Fibroblast of skin of abdomen (primary cell): ENCODE results near the gene WDFY4.

ENCODE experiments used
- DNase-seq: peaks from one replicate; pipeline ENCODE4 v3.0.0-alpha.2; 2013

WDFY4 gene

DNA sequence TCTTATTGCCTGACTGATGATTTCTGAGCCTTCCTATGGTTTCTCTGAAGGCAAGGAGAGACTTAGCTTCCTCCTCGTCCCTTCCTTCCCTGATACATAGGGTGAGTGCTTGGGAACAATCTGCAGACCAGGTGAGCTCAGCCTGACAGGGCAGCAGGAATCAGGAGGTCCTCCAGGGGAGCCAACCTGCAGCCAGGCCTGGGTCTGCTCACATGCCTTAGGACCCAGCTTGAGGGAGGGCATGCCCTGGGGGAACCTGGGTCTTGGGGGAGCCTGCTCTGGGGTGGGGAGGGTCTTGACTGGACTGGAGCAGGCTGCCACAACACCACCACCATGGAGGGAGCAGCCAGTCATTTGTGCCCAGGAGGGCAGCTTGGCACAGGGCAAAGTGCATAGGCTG lies 197.3 kb downstream of the WDFY4 start:
- no peak for DNase-seq

DNA sequence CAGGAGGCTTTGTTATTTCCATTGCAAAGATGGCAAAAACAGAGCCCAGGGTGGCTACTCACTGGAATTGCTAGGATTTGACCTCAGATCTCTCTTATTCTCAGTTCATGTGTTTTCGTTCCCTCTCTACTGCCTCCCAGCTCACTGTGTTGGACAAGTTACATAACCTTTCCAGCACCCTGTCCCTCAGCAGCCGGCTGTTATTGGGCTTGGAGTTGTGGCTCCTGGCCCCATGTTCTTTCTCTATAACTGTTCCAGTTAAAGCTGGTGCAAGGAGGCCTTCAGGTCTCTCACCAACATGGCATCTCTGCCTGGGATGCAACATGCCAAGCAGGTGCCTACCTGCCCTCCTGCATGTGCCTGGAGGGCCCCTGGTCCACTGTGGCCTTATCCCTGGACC lies 198.2 kb downstream of the WDFY4 start:
- DNase-seq: no peak

DNA sequence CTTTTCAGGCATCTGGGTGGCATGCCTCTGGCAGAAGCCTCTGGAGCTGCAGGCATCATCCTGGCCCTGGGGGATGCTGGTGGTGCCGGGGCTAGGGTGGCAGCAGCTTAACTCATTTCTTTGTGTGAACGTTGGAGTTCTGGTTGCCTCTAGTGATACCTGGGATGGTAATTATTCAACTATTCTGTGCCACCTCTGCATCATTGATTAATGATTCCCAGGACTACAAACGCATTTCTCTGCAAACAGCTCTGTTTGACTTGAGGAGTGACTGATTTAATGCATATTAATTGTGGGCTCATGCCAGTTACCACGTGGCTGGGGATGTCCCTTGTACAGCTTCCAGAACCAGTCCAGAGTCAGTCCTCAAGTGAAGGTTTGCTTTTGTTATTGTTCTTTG lies 199.0 kb downstream of the WDFY4 start:
- DNase-seq: no peak

DNA sequence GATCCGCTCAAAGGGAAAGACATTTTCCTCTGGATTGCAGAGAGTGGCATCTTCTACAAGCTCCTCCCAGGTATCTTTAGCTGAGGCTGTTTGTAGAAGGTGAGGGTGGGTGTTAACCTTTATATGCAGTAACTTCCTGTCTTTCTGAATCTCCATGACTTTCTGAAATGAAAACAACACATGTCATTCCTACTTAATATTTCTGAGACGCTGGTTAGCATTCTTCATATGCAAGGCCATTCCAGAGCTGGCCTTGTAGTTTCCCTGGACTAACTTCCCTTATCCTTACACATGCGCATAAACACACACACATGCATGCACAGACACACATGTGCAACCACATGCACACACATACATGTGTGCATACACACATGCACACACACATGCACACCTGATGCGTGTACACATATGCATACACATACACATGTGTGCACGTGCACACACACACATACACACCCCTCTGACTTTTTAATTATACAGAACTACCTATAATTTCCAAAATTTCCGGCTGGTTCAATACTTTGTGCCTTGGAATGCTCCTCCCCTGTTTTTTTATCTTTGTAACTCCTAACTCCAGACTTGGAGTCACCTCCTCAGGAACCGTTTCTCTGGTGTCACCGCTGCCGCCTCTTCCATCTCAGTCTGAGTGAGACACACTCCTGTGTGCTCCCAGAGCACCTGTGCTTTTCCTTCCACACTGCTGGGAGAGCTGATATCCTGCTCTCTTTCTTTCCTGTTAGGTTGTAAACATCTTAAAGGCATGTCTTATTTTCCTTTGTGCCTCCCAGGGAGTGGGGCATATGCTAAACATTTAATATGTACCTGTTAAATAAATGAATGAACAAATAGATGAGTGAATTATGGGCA lies 199.7 kb downstream of the WDFY4 start:
- no peak for DNase-seq

DNA sequence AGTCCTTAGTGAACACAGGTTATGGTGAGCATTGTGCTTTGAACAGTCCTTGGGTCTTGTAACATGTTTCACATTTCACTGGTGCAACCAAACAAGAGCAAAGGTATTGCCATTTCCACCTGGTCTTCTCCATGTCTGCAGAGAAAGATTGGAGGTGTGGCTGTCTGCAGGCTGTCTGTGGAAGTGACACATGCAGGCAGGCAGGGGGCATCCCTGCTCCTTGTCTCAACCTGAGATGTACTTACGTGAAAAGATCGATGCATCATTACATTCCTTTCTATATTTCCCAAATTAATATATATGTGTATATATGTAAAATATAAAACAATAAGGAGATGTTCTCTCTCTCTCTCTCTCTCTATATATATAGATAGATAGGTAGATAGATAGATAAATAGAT lies 200.7 kb downstream of the WDFY4 start:
- no peak for DNase-seq

DNA sequence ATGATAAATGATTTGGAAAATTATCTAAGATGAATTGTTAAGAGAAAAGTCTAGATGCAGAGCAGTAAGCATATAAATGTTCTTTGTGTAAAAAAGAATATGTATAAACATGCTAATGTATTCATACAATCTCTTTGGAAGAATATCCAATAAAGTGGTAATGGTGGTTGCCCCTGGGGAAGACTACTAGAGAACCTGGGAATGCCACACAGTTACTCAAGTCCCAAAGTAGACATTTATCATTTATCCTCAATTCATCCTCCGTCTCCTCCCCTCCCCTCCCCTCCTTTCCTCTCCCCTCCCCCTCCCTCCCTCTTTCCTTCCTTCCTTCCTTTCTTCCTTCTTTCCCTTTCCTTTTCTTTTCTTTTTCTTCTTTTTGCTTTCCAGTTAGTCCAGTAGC lies 203.3 kb downstream of the WDFY4 start:
- no peak for DNase-seq

DNA sequence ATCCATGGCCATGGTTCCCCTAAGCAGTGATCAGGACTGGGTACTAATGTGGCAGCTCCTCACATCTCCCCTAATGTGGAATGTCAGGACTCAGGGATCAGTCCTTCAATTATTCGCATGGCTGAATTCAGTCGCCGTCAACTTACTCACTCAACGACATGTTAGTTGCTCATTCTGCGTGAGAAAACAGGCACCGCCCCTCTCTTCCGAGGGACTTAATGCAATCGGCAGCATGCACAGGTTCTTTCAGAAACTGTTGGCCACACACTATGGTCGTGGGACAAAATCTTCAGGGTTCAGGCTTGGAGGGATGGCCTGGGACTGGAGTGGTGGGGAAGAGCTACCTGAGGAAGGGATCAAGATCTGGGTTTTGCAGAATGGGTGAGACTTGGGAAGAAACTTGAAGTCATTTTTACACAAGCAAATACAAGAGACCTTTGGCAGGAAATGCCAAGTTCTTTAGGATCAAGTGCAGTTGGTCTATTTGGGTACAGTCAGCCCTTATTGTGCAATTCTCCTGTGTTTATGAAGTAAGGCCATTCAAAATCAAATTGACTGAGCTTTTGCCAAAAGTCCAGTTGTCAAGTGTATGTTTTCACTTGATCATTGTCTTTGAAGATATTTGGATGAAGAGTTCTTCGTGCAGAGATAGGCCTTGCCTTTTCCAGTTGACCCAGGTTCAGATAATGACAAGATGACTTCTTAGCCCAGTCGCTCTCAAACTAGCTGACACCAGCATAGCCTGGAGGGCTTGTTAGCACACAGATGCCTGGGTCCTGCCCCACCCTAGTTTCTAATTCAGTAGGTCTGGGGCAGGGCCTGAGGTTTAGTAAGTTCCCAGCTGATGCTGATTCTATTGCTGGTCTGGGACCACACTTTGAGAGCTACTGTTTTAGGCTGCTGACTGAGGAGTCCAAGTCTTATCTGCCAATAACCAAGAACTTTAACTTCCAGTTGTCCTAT lies 206.5 kb downstream of the WDFY4 start:
- DNase-seq: no peak

DNA sequence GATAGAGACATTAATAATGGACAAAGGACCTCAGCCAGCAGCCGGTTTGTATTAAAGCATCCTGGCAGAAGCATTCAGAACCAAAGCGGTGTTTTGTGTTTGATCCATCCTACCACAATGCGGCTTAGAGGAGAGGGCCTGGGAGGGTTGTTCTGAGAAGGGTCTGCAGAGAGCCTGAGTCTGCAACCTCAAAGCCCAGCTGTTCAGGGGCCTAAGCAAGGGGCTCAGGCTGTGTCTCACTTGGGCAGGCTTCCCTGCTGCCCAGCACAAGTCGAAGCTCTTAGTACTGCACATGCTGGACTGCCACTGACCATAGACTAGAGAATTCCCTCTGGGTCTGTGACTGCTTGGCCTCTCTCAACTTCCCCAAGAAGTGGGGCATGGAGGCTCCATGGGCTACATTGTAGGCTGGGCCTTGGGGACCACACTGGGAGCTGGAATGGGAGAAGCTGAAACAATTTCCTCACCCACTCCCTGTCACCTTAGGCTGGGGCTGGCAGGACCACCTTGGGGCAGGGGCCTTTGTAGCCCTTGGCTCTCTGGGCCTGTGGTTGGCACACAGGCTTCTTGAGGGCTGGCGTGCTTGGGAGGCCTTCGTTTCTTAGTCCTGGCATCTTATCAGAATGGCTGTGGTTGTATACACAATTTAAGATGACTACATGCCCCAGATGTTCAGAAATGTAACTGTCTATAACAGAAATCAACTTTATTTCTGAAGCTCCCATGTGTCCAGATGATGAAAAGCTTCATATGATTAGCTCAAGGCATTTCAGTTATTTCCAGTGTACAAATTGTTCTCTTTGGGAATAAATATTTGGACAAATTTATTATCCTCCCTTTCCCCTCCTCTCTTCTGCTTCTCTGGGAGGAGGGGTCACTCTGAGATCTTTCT lies 210.5 kb downstream of the WDFY4 start:
- no peak for DNase-seq

DNA sequence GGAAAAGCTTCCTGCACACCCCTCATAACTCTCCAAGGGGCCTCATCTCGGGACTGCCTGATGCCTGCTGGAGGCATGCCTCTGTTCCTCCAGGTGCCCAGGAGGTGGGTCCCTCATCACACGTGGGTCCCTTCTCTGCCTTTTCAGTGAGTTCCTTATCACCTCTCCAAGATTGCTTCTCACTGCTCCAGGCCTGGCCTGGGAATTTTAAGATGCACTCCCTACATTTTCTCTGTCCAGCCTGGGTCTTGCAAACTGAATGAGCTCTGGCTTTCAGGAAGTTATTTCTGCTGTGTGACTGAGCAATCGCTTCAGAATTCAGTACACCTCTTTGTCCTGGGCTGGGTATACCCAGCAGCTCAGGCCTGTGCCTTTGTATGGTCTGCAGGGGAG lies 211.1 kb downstream of the WDFY4 start:
- no peak for DNase-seq

DNA sequence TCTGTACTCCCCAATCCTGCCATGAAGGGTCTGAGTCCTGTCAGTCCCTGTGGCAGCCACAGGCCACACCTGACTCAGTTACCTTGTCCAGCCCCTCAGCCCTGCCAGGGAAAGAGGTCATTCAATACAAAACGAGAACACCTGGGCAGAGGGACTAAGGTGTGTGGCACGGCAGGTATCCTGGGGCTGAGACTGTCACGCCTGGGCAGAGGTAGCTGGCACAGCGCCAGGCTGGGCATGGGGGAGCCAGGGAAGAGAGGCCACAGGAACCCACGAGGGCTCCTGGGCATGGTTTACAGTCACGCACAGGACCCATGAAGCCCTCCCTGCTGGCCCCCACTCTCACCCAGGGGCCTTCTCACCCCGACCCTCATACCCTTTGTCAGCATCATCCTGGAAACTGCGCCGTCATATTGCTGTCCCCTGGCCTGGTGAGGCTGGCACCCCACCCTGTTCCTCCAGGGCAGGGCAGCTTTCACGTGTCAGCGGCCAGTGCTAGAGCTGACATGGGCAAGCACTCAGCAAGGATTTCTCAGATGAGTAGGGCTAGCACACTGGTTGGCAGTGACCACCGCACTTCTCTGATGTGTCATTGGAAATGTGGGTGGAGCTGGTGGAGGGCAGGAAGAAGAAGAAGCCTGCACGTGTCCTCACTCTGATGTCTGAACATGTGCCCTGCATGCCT lies 212.2 kb downstream of the WDFY4 start:
- DNase-seq: no peak

DNA sequence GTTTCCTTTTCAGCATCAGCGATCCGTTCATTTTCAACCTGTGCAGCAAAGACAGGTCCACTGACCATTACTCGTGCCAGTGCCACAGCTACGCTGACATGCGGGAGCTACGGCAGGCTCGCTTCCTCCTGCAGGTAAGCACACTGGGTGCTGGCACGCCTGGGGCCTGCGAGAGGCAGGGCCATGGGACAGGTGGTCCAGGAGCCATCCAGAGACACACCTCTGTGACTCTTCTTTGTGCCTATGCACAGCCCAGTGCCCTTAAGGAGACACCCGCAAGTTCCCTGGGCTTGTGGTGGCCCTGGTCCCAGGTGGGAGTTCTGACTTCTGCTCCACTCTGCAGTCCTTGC lies 212.7 kb downstream of the WDFY4 start:
- no peak for DNase-seq

DNA sequence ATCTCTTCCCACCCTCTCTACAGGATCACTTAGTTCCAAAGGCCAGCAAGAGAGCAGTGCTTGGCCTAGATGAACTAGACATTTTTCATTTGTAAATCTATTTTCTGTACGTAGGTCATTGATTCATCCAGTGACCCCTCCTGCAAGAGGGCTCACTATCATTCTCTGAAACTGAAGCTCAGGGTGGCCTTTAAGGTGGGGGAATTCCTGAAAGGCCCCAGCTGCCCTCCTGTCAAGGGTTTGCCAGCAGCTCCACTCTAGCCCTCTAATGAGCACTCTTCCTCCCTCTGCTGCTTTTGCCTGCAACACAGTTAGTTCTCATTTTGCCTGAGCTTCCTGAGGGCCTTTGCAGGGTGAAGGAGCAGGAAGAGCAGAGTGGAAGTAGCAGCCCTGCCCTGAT lies 213.8 kb downstream of the WDFY4 start:
- no peak for DNase-seq

DNA sequence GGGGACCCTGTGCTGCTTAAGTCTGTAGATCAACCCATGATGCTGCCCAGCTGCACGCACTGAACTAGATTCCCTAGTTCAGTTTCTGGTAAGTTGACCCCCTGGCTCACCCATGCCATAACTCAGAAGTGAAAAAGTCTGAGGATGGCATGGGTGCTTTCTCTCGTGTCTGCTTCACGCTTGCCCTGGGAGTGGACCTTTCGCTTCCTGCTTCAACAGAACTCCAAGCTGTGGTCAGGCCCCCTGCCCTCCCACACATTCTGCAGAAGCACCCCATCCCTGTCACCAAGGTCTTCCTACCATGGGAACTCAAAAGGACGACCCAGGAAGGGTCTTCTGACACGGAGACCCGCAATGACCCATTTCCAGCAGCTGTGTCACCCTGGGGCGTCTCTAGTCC lies 215.1 kb downstream of the WDFY4 start:
- no peak for DNase-seq

DNA sequence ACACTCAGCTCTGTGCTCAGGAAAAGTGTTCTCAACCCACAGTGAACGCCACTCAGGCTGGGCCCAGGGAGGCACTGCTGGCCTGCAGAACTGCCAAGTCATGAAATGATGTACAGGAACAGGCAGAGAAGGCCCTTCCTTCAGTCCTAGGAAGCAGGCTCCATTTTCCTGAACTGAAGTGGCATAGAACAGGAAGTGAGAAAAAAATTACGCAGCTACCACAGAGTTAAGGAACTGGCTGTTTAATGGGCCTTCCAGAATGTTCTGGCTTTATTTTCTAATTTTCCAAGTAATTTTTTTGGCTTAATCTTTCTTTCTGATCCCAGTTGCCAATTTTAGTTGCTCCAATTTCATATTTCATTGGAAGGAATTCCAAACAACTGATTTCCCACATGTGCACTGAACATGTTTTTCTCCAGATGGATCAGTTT lies 215.7 kb downstream of the WDFY4 start:
- no peak for DNase-seq

DNA sequence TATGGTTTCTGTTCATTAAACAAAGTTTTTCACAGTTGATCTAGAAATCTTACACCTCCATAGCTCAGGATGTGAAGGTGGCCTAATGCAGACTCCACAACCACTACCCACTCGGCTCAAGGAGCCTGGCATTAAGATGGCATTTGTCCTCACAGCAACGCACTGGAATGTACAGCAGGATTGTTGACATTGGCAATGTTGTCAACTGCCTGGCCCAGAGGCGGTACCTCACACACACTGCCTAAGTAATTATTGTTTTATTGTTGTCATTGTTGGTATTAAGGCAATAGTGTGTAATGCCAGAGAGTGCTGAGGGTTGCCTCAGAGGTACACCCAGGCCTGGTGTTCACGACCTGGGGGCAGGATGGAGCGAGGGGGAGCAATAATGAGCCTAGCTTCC lies 216.6 kb downstream of the WDFY4 start:
- DNase-seq: no peak

DNA sequence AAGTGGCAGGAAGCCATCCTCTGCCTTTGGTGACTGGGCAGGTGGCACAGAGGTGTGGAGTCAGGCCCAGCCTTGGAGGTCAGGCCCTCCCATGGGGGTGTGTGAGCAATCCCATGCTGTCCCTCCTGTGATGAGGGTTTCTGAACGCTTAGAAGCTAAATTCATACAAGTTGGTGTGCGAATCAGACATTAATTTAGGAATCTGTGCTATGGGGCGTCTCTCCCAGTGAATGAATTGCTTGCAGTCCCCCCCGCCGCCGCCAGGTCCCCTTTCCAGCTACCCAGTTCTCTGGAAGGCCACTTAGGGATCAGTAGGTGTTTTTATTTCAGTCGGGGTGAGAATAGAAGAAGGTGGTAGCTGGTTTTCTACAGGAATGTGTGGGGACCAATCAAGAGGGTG lies 217.4 kb downstream of the WDFY4 start:
- DNase-seq: no peak

DNA sequence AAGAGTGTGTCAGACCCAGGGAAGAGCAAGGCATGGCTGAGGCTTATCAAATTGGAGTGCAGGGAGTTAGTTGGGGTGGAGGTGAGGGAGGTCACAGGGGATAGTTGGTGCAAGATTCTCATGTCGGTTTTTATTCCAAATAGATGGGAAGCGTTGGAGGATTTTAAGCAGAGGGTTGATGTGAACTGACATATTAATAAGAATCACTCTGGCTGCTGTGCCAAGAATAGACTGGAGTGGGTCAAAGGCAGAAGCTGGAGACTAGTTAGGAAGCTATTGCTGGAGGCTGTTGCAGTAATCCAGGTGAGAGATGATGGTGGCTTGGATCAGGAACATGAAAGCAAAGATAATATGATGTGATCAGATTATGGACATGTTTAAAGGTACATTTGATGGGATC lies 218.5 kb downstream of the WDFY4 start:
- no peak for DNase-seq

DNA sequence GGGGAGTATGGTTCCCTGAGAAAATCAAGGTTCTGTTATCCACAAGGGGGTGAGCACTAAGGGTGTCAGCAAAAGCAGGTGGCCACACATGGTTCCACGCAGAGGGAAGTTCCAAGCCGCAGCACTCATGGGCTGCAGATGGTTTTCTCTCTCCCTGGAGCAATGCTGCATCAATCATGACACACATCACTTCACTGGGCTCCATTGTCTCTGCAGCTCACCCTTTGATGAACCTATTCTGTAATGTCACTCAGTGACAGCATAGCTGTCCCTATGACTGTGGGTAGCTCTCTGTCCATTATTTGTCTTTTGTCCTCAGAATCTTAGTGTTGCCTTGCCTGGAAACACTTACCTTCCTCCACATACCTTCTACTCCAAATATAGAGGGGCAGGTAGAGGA lies 220.2 kb downstream of the WDFY4 start:
- DNase-seq: no peak

DNA sequence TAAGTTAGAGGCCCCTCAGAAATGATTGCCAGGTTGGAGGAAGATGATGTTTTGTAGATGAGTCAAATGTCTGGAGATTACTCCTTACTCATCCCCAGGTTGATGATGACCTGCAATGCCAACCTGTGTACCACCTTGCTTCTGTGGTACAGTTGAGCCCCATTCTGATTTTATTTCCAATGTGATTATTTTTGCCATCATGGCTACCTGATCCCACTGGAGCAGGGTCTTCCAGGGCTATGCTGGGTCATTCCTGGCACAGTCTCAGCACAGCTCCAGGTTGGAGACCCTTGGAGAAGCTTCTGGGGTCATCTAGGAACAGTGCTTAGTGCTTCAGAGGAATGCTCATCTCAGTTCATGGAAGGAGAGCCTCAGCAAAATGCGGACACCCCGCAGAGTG lies 220.6 kb downstream of the WDFY4 start:
- no peak for DNase-seq

DNA sequence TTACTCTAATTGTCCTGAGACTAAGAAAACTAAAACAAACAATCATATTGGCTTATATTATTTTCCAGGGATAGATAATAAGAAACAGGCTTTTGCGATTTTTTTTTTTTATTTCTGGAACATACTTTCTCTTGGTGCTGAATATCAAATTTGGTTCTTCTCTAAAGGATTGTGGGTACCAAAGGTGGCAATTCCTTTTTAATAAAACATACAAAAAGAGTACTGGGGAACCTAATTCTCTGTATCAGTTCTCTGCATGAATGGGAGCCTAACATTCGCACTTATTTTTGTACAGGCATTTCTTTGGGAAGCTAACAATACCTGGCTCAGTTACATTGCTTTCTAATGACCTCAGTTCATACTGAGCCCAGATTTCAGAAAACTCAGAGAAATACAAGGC lies 222.2 kb downstream of the WDFY4 start:
- no peak for DNase-seq

DNA sequence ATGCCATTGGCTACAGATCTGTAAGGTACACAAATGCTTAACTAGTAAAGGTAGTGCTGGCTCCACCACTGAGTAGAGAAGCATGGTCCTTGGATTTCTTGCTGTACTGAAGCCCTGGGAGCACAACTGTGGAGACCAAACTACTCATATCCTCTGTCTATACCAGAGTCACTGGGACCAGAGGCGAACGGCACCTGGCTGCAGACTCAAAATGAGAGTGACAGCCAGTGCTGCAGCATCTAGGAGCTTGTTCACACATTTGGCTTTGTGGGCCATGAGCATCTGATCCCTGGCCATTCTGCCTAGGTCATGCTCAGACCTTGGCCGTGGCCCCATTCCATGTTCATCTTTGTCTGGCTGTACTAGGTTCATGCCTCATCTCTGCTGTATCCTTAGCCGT lies 223.1 kb downstream of the WDFY4 start:
- DNase-seq: no peak

DNA sequence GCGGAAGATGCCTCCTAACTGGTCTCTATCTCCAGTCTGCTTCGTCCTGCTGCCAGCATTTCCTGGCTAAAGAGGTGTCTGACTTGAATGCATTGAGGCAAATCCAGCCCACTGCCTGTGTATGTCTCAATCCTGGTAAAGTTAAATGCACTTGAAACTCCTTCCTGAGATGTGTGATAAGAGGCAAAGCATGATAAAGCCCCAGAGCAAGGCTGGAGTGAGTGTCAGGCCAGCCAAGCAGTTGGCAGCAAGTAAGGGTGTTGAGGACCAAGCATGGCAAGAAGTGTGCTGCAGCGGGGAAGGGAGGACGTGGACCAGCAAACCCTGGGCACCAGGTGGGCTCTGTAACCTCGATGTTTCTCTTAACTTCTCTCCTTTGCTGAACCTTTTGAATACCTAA lies 225.9 kb downstream of the WDFY4 start:
- DNase-seq: no peak
